ENCODE data around the gene REM2.
A peak's percentile ranks its signal among the peaks of the same experiment; 100 is the strongest.

The REM2 gene

DNA sequence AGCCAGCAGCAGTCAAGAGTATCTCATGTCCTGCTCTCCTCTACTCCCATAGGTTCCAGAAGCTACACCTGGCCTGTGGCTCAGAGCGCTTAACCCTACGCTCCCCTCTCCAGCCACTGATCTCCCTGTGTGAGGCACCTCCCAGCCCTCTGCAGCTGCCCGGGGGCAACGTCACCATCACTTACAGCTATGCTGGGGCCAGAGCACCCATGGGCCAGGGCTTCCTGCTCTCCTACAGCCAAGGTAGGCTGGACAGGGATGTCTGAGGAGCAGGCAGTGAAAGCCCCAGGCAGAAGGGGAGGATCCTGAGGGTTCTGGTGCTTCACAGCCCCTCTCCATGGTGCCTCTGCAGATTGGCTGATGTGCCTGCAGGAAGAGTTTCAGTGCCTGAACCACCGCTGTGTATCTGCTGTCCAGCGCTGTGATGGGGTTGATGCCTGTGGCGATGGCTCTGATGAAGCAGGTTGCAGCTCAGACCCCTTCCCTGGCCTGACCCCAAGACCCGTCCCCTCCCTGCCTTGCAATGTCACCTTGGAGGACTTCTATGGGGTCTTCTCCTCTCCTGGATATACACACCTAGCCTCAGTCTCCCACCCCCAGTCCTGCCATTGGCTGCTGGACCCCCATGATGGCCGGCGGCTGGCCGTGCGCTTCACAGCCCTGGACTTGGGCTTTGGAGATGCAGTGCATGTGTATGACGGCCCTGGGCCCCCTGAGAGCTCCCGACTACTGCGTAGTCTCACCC, 7.8 kb upstream of the REM2 start:
- no peak for DNase-seq

DNA sequence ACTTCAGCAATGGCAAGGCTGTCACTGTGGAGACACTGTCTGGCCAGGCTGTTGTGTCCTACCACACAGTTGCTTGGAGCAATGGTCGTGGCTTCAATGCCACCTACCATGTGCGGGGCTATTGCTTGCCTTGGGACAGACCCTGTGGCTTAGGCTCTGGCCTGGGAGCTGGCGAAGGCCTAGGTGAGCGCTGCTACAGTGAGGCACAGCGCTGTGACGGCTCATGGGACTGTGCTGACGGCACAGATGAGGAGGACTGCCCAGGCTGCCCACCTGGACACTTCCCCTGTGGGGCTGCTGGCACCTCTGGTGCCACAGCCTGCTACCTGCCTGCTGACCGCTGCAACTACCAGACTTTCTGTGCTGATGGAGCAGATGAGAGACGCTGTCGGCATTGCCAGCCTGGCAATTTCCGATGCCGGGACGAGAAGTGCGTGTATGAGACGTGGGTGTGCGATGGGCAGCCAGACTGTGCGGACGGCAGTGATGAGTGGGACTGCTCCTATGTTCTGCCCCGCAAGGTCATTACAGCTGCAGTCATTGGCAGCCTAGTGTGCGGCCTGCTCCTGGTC, 7.2 kb upstream of the REM2 start:
- DNase-seq = no peak

GRCh38 chr14:22877000-22877501, 6.0 kb upstream of the REM2 start:
- DNase-seq = no peak

GRCh38 chr14:22878271-22879246, 4.5 kb upstream of the REM2 start:
- no peak for DNase-seq

DNA sequence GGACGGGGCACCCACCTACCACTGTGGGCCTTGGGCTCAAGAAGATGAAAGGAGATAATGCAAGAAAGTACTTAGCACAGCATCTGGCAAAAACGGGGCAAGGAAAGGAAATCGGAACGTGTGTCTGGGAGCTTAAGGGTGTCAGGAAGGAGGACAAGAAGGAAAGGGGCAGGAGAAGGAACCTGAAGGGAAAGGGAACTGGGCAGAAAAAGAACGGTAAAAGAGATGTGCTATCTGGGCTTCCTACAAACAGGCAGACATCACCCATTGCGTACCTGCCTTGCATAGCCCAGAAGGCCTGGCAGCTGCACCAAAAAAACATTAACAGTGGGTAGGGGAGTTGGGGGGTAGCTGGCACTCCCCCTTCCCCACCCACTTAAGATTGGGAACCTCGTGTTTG, 958 bp upstream of the REM2 start:
- no peak for DNase-seq

- peak; percentile 8 for DNase-seq
Measured at GRCh38 chr14:22882529-22883172, 371 bp upstream of the REM2 start.

- DNase-seq = no peak
Measured at GRCh38 chr14:22884076-22884737, 1.2 kb downstream of the REM2 start.

- DNase-seq = no peak
Measured at GRCh38 chr14:22884738-22885523, 1.9 kb downstream of the REM2 start.

GRCh38 chr14:22885975-22886374, 3.0 kb downstream of the REM2 start:
- DNase-seq = no peak

GRCh38 chr14:22886500-22887259, 3.7 kb downstream of the REM2 start:
- DNase-seq = peak; percentile 36

DNA sequence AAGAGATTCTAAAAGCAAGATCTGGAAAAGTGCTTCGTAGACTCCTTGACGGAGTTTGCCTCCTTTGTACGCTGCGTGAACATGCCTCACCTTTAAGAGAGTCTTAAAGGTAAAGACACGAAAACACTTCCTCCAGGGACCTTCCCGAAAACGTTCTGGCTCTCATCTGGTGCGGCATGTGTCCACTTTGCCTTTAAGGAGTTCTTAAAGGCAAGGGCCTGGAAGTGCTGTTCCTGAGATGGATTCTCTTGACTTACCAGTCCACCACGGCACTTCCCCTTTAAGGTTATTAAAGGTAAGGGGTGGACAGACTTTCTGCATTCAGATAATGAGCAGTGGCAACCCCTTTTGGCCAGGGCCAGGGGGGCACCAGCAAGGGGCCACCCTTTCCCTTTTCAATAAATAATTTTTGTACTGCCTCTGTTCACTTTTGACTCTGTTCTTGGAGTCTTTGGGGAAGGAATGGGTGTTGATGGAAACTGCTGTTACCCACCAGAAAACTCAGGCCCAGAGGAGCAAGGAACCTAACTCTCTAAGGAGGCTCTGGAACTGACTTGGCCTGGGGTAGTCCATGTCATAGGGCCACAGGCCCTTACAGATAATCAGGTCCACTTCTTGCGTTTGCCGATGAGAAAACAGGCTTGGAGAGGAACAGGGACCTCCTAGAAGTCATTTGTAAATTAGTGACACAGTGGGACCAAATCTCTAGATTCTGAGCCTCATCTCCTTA, 4.4 kb downstream of the REM2 start:
- DNase-seq = peak; percentile 6

DNA sequence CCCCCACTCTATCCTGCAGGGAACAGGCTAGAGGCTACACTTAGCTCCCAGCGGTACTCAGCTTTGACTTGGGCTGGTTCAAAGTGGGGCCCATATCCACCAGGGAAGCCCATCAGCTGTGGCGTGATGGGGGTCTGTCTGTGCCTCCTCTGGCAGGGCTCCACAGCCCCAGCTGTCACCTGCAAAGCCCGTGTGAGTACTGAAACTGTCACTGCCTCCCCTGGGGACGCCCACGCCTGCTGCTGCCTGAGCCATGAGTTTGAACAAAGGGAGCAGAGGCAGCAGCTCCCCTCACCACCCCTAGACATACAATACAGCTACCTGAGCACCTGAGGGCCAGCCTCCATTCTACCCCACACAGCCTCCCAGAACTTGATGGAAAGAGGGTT, 5.0 kb downstream of the REM2 start:
- DNase-seq = no peak

DNA sequence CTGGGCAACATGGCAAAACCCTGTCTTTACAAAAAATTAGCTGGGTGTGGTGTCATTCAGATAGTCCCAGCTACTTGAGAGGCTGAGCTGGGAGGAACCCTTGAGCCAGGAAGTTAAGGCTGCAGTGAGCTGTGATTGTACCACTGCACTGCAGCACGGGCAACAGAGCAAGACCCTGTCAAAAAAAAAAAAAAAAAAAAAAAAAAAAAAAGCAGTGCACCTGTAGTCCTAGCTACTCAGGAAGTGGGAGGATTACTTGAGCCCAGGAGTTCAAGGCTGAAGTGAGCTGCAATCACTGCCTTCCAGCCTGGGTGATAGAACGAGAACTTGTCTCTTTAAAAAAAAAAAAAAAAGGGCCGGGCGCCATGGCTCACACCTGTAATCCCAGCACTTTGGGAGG, 5.6 kb downstream of the REM2 start:
- DNase-seq = no peak

DNA sequence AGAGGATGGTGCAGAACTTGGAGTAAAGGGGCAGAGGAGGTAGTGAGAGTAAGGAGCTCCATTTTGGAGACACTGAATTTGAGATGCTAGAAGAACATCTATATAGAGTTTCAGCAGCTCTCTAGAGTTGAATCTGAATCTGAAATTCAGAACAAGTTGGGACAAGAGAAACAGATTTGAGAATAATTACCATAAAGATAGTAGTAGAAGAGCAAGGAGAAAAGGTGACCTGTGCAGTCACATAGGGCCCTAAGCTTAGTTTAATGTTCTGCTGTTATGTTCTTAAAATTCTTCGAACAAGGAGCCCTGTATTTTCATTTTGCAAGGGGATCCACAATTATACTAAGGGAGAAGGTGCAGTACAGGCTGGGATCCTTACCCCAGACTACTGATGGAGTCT, 7.4 kb downstream of the REM2 start:
- DNase-seq = no peak

- DNase-seq = no peak
Measured at GRCh38 chr14:22892488-22892887, 9.5 kb downstream of the REM2 start.

- no peak for DNase-seq
Measured at GRCh38 chr14:22893706-22894105, 10.7 kb downstream of the REM2 start.

DNA sequence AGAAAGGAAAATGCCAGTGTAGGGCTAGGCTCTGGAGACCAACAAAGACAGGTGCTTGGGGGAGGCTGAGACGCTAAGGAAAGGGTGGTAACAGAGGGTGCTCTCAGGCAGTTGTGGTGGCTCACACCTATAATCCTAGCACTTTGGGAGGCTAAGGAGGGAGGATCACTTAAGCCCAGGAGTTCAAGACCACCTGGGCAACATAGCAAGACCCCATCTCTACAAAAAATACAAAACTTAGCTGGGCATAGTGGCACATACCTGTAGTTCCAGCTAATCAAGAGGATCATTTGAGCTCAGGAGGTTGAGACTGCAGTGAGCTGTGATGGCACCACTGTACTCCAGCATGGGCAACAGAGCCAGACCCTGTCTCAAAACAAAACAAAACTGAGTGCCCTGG, 12.4 kb downstream of the REM2 start:
- DNase-seq = no peak

DNA sequence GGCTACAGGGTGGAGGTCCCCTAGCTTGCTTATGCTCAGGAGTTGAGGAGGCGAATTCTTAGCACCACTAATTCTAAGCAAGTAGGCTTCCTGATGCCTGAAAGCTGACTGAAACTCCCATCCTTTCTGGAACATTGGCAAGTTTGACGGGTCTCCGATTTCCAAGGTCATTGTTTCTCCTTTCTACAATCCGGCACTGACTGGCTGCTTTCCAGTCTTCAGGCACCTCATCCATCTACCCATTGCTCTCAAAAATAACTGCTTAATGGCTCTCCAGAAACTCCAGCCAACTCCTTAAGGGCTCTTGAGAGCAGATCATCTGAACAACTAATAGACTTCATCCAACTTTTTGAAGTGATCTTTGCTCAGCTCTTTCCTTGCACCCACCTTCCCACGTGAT, 13.3 kb downstream of the REM2 start:
- no peak for DNase-seq

GRCh38 chr14:22896760-22897159, 13.7 kb downstream of the REM2 start:
- no peak for DNase-seq

GRCh38 chr14:22897357-22897756, 14.3 kb downstream of the REM2 start:
- DNase-seq = no peak
